GM12801 (cell line): ENCODE measurements around the gene SLC39A11.

Source experiments
- TF ChIP-seq, protein P1 (sequence below): IDR thresholded peaks from one replicate; pipeline ENCODE4 v1.5.1; 2011; ENCODE audit warnings: control low read depth; ENCODE audit not compliant: insufficient read length; ENCODE audit errors: extremely low read depth

Gene SLC39A11

DNA sequence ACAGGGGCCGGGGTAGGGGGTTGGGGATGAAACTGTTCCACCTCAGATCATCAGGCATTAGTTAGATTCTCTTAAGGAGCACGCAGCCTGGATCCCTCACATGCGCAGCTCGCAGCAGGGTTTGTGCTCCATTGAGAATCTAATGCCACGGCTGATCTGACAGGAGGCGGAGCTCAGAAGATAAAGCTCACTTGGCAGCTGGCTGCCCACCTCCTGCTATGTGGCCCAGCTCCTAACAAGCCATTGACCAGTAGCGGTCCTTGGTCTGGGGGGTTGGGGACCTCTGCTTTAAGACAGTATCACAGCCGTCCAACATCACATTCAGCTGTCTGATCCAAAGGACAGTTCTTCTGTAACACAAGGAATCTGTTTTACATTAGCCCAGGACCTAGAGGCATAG, 62.5 kb downstream of the SLC39A11 start:
- TF ChIP-seq, protein P1, sequence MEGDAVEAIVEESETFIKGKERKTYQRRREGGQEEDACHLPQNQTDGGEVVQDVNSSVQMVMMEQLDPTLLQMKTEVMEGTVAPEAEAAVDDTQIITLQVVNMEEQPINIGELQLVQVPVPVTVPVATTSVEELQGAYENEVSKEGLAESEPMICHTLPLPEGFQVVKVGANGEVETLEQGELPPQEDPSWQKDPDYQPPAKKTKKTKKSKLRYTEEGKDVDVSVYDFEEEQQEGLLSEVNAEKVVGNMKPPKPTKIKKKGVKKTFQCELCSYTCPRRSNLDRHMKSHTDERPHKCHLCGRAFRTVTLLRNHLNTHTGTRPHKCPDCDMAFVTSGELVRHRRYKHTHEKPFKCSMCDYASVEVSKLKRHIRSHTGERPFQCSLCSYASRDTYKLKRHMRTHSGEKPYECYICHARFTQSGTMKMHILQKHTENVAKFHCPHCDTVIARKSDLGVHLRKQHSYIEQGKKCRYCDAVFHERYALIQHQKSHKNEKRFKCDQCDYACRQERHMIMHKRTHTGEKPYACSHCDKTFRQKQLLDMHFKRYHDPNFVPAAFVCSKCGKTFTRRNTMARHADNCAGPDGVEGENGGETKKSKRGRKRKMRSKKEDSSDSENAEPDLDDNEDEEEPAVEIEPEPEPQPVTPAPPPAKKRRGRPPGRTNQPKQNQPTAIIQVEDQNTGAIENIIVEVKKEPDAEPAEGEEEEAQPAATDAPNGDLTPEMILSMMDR, result no peak

DNA sequence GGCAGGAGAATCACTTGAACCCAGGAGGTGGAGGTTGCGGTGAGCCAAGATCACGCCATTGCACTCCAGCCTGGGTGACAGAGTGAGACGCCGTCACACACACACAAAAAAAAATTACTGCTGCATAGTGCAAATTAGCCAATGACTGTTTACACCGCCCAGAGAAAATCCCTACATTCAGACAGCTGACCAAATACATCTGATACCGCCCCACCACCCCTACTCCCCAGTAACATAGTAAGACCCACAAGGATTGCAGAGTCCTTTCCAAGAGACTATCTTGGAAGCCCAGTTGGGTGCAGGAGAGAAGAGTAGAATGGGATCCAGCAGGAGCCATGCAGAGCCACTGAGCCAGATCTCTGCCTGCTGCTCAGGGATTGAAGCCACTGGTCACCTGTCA, 63.5 kb downstream of the SLC39A11 start:
- TF ChIP-seq, protein P1, result no peak

DNA sequence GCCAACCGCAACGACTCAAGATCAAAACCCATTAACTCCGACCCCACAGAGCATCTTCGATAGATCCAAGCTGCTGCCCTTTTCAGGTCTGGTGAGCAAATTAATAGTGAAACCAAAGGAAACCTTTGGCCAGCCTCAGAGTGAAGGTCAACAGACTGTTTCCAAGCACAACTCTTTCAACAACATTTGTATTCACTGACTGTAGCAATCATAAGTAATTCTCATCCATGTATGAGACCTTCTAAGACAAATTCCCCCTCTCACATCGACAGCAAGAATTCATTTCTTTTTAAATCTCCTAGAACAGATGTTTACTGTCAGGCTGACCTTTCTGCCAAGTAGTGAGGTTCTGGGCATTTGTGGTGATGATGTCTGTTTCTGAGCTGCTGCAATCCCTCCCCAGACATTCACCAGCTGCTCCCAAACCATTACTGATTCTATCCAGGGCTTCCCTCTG, 64.2 kb downstream of the SLC39A11 start:
- TF ChIP-seq, protein P1, result no peak

DNA sequence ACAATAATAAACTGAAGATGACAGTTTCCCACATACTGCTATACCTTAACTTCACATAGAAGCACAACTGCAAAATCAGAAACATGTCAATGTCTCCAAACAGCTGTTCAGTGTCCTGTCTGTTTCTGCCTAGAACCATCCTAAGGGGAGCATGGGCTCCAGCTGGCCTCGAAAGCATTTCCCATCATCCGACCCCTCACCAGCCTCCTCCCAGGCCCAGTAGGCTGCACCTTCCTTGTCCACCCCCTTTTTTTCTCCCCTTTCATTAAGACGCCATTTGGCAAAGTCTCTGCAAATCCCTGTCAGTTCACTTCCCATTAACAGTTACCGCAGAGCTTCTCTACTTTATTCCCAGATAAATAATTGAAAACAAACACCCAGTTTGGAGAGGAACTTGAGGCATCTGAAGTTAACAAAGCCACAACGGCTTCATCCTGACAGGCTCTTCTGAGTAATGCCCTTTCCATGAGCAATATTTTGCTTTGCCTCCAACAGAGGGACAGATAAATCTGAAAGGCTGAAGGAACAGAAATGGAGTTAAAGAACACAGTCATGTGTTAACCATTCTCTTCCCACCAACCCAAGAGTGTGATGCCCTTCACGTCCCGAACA, 65.3 kb downstream of the SLC39A11 start:
- TF ChIP-seq, protein P1, result no peak

DNA sequence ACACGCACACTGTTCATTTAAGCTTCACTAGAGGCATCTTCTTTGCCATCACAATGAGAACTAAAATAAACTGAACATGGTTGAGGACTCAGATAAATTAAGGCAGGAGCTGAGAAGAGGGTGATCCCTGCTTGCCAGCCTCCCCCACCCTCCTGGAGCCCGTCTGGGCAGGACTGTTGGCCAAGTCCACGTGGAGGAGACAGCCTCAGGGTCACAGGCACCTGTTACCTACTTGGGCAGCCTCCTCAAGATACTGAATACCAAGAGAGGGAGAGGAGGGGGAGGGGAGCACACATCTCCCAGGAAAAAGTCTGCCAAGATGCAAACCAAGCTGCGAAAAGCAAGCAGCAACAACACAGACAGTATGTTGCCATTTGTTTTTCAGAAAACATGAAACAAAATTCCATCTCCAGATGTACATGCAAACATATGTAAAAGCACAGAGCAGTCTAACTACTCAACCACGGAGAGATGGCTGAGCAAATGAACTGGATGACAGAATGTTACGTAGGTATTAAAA, 67.4 kb downstream of the SLC39A11 start:
- TF ChIP-seq, protein P1, result no peak

DNA sequence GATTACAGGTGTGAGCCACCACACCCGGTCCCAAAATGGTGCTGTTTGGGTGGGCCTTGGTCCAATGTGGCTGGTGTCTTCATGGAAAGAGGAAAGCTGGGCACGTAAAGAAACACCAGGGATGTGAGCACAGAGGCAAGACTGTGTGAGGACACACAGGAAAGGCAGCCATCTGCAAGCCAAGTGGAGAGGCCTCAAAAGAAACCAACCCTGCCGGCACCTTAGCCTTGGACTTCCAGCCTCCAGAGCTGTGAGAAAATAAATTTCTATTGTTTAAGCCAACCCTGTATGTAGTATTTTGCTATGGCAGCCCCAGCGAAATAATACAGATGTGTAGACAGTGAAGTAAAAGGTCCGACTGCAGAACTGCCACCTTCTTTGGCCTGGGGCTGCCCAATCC, 68.7 kb downstream of the SLC39A11 start:
- TF ChIP-seq, protein P1, result no peak

DNA sequence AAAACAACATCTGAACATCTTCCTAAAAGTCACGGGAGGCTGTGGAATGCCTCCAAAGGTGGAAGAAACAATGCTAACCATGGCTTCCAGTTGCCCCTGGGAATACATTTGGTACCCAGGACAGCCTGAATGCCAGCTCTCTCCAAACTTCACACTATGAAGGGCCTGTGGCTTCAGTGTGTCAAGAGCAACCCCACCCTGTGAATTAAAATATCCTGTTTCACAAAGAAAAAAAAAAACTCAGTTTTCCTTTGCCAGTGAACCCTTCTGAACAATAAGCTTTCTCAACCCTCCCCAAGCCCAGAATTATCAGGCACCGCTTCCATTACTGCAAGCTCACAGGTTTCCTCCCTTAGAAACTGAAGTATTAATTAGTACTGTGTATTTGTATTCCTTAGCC, 69.8 kb downstream of the SLC39A11 start:
- TF ChIP-seq, protein P1, result no peak
